SK-N-MC (cell line): Measurements from ENCODE around the gene LCMT1.

Experiments
- EZH2 ChIP-seq: fragments of 200-600 bp; sonication (generic); IDR thresholded peaks from one replicate; pipeline ENCODE4 v1.6.1; 2017; ENCODE audit warnings: antibody characterized with exemption
- POLR2AphosphoS5 ChIP-seq: IDR thresholded peaks from 2 replicates; pipeline ENCODE4 v1.6.1; 2012; ENCODE audit warnings: mild to moderate bottlenecking, low read depth, low read length, borderline replicate concordance

DNA sequence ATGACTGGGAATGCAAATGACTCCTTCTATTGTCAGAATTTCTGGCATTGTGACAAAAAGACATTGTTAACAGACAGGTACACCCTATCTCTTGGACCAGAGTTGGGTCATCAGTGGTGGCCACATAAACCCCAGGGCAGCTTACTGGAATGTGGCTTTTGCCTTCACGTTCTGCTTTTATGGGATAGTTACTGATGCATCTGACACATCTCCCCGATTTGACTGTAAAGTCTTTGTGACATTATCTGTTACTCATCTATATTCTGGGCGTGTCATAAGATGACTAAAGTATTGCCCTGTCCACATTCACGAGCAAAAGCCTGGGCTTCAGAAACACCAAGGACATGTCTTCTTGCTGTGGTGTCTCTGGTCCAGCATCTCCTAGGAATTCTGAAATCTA, 86.5 kb downstream of the LCMT1 start:
- TF ChIP-seq POLR2AphosphoS5 (no peak), EZH2 (no peak)
